Ammon's horn (tissue), 1 donor: ENCODE results near the gene GINS2.

ENCODE experiments used
- DNase-seq: peaks from one replicate; pipeline ENCODE4 v3.0.0-alpha.2; 2016; ENCODE audit warnings: low spot score

Gene GINS2

GRCh38 chr16:85688586-85689284, at the start of gene GINS2:
TSS of gene GINS2 (minus strand) at chr16:85688954. CDS start at chr16:85688898, 56 bp downstream.
- peak; percentile 90 for DNase-seq

DNA sequence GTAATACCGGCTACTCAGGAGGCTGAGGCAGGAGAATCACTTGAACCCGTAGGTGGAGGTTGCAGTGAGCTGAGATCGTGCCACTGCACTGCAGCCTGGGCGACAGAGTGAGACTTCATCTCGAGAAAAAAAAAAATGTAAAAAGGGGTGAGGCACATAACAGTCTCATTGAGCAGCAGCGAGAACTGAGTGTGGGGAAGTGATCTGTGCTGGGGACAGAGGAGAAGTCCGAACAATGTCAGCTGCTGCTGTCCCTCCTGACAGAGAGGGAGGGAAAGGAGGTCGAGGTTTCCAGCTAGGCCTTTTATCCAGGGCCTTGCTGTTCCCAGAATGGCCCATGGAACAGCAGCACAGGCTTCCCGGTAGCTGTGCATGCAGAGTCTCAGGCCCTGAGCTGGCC, 48.2 kb upstream of the GINS2 start:
- DNase-seq: no peak

DNA sequence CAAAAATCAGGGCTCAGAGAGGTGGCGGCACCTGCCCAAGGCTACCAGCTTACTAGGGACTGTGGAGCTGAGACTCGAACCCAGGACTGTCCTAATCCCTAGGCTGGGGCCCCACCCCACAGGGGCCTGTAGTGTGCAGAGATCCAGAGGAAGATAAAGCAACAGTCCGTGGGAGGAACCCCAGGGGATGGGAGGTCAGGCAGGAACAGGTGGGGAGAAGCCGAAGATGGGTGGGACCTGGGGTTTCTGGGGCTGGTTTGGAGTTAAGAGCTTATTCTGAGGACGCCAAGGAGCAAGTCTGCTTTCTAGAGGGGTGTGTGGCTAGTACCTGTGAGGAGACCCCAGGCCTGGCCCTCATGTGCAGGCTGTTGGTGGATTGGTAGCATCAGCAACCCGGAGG, 47.2 kb upstream of the GINS2 start:
- no peak for DNase-seq

- DNase-seq: no peak
These were observed 46.5 kb upstream of the GINS2 start for GRCh38 chr16:85735225-85735635.

GRCh38 chr16:85734311-85735017, 45.7 kb upstream of the GINS2 start:
- no peak for DNase-seq

GRCh38 chr16:85733839-85734170, 45.1 kb upstream of the GINS2 start:
- DNase-seq: no peak

GRCh38 chr16:85733155-85733838, 44.5 kb upstream of the GINS2 start:
- DNase-seq: no peak

DNA sequence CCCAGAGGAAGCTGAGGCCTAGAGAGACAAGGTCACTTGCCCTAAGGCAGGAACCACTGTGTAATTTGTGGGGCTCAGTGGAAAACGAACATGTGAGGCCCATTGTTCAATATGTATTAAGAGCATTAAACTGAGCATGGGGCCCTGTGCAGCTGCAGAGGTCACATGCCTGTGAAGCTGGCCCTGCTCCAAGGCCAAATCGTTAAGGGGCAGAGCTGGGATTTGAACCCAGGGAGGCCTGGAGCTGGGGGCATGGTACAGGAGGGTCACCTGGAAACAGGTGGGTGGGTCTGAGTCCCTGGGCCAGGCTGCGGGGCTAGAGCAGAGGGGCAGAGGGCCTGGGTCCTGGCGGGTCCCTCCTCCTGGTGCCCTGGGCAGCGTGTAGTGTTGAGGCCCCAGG, 42.4 kb upstream of the GINS2 start:
- DNase-seq: no peak

GRCh38 chr16:85730186-85730465, 41.4 kb upstream of the GINS2 start:
- DNase-seq: no peak

- DNase-seq: no peak
These were observed 40.9 kb upstream of the GINS2 start for GRCh38 chr16:85729452-85730185.

GRCh38 chr16:85728879-85729278, 40.1 kb upstream of the GINS2 start:
- DNase-seq: no peak

DNA sequence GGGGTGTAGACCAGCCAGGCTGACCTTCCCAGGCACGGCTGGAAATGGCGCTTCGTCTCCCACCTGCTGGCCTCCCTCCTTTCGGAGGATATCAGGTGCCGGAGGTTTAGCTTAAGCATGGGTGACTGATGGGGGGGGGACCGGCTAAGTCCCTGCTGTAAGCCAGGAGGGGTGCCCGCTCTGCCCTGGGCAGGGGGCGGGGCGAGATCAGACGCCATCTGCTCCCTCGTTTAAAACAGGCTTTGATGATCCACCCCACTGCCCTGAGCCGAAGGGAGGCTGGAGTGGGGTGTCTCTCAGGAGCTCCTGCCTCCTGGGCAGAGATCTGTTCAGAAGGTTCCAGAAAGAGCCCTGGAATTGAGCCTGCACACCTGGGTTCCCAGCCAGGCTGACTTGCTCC, 36.2 kb upstream of the GINS2 start:
- no peak for DNase-seq

GRCh38 chr16:85724126-85724879, 35.5 kb upstream of the GINS2 start:
- no peak for DNase-seq

DNA sequence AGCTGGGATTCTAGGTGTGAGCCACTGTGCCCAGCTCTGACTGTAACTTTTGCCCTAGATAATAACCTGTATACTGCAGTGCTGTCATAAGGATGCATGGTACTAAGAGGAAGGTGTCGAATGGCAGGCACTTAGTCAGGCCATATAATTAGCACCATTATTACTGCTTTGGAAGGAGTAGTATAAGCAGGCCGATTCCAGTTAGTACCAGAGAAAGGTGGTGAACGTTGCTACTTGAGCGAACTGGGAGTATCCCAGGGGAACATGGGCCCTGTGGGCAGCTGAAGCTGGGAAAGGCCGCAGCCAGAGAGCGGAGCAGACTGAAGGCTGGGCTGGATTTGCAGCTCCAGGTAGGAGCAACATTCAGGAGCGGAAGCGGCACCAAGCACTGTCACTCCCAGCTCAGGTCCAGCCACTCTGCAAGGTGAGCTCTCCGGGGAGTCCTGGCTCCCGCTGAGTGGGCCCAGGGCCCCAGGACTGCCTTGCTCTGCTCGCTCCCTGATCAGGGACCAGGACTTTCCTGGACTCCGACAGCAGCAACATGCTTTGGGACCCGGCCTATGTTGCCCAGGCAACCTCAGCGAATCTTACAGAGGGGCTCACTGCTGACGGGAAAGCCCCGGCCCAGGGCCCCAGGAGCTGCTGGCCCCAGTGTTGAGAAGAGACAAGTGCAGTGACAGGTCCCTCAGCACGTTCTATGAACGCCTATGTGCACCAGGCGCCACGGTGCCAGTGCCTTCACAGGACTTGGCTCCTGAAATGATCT, 33.6 kb upstream of the GINS2 start:
- no peak for DNase-seq

- DNase-seq: no peak
These were observed 31.5 kb upstream of the GINS2 start for GRCh38 chr16:85720302-85720637.

DNA sequence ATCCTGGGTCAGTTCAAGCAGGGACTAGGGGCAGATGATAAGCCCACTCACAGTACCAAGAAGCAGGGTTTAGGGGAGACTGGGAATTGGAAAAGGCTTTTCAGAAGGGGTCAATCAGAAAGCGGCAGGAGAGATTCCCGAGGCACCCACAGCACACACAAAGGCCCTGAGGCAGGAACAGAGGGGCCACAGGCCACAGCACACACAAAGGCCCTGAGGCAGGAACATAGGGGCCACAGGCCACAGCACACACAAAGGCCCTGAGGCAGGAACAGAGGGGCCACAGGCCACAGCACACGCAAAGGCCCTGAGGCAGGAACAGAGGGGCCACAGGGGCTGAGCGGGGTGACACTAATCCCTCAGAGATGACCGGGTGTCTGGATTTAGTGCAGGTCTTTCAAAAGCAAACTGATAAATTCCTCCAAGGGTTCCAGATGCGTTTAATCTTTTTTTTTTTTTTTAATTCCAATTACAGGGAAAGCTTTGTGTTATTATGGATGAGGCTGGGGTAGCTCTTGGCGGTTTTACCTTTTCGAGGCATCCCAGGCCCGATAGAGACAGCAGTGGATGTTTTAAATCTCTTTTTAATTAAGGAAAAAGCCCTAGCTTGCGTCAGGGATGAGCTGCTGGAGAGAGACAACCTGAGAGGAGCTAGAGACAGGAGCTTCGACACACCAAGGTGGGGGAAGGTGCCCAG, 31.0 kb upstream of the GINS2 start:
- no peak for DNase-seq

GRCh38 chr16:85718682-85719081, 29.9 kb upstream of the GINS2 start:
- no peak for DNase-seq

- no peak for DNase-seq
These were observed 29.4 kb upstream of the GINS2 start for GRCh38 chr16:85718153-85718477.

DNA sequence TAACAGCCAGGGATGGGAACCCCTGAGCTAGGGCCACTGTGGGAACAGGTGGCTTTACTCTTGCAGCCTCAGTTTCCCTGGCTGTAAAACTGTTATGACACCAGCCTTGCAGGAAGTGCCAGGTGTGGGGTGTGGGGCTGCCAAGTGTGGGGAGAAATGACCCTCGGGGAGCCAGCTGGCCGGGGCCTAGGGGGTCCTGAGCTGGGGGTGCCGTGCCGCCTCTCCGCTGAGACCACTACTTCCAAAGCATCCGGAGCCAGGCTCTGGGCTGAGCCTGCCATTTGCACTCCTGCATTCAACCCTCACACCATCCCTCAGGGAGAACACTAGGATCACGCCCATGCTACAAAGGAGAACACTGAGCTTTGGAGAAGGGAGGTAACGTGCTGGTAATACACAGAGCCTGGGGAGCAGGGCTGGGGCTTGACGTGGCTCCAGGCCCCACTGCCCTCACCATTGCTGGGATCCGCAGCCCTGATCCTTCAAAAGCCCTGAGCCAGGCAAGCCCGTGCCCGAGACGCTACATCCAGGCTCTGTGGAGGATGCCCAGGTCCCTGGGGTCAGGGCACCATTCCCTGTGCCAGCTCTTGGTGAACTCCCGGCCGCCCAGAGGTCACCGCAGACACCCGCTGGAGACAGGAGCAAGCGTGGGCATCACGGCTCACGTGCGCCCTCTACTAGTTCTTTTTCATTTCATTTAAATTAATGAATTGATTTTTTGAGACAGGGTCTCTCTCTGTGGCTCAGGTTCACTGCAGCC, 28.8 kb upstream of the GINS2 start:
- DNase-seq: peak; percentile 74

DNA sequence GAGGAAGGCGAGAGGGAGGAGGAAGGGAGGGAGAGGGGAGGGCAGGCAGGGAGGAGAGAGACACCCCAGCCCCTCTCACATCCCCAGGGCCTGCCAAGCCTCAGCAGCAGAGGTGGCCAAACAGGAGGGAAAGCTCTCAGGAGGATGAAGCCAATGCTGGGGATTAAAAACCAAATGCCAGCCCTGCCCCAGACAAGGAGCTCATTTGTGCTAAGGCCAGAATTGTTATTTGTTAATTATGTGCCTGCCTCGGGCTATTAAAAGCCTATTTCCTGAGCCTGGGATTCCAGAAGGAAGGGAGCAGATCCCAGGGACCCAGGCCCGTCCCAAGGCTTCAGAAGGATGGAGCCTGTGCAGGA, 27.9 kb upstream of the GINS2 start:
- peak; percentile 68 for DNase-seq
